Globus pallidus (tissue), 1 donor: ENCODE results near the gene A4GALT.
"Not testable (repeated sequence)": the region's sequence is repeated elsewhere in the genome, so short reads cannot be mapped to it uniquely, and the experiment has no call there.

Source experiments
- DNase-seq: peaks from one replicate; pipeline ENCODE4 v3.0.0-alpha.2; 2015; ENCODE audit warnings: low spot score

A4GALT gene

GRCh38 chr22:42740320-42740719 is 19.6 kb upstream of the A4GALT start:
- not testable (repeated sequence) for DNase-seq

GRCh38 chr22:42734406-42734805 is 13.7 kb upstream of the A4GALT start:
- no peak for DNase-seq

GRCh38 chr22:42733394-42733793 is 12.7 kb upstream of the A4GALT start:
- DNase-seq: not testable (repeated sequence)

- DNase-seq: no peak
Observed at GRCh38 chr22:42732081-42732480, 11.4 kb upstream of the A4GALT start.

GRCh38 chr22:42726811-42727210 is 6.1 kb upstream of the A4GALT start:
- no peak for DNase-seq

- no peak for DNase-seq
Observed at GRCh38 chr22:42725606-42726355, 5.1 kb upstream of the A4GALT start.

GRCh38 chr22:42724062-42724461 is 3.4 kb upstream of the A4GALT start:
- no peak for DNase-seq

- DNase-seq: no peak
Observed at GRCh38 chr22:42721045-42721434, 370 bp upstream of the A4GALT start.

GRCh38 chr22:42719656-42720262 is 911 bp downstream of the A4GALT start:
- no peak for DNase-seq

- no peak for DNase-seq
Observed at GRCh38 chr22:42719133-42719532, 1.5 kb downstream of the A4GALT start.

- DNase-seq: no peak
Observed at GRCh38 chr22:42717197-42717928, 3.3 kb downstream of the A4GALT start.

- no peak for DNase-seq
Observed at GRCh38 chr22:42716649-42717127, 4.0 kb downstream of the A4GALT start.

- no peak for DNase-seq
Observed at GRCh38 chr22:42716221-42716620, 4.4 kb downstream of the A4GALT start.

GRCh38 chr22:42714768-42715390 is 5.8 kb downstream of the A4GALT start:
- DNase-seq: no peak

- DNase-seq: no peak
Observed at GRCh38 chr22:42714308-42714707, 6.4 kb downstream of the A4GALT start.

GRCh38 chr22:42711895-42712837 is 8.5 kb downstream of the A4GALT start:
- DNase-seq: no peak

GRCh38 chr22:42711281-42711731 is 9.4 kb downstream of the A4GALT start:
- no peak for DNase-seq

GRCh38 chr22:42708417-42708816 is 12.3 kb downstream of the A4GALT start:
- DNase-seq: no peak

- no peak for DNase-seq
Observed at GRCh38 chr22:42707496-42707895, 13.2 kb downstream of the A4GALT start.

- no peak for DNase-seq
Observed at GRCh38 chr22:42704896-42705295, 15.8 kb downstream of the A4GALT start.

GRCh38 chr22:42702675-42703074 is 18.0 kb downstream of the A4GALT start:
- no peak for DNase-seq
